HL-60 (cell line): ENCODE results near the gene TRAPPC12.

Experiments
- GABPA ChIP-seq: IDR thresholded peaks from 2 replicates; pipeline ENCODE4 v1.6.1; 2012; ENCODE audit warnings: low read depth
- POLR2AphosphoS5 ChIP-seq: IDR thresholded peaks from 2 replicates; pipeline ENCODE4 v1.6.1; 2012; ENCODE audit warnings: low read depth
- TF ChIP-seq, protein P1 (sequence below): IDR thresholded peaks from one replicate; pipeline ENCODE4 v1.5.1; 2011; ENCODE audit warnings: low read length, control low read depth, inconsistent platforms; ENCODE audit not compliant: insufficient read depth
- TF ChIP-seq, protein P2 (sequence below): IDR thresholded peaks from 2 replicates; pipeline ENCODE4 v1.6.1; 2012; ENCODE audit warnings: low read depth; ENCODE audit not compliant: insufficient replicate concordance

DNA sequence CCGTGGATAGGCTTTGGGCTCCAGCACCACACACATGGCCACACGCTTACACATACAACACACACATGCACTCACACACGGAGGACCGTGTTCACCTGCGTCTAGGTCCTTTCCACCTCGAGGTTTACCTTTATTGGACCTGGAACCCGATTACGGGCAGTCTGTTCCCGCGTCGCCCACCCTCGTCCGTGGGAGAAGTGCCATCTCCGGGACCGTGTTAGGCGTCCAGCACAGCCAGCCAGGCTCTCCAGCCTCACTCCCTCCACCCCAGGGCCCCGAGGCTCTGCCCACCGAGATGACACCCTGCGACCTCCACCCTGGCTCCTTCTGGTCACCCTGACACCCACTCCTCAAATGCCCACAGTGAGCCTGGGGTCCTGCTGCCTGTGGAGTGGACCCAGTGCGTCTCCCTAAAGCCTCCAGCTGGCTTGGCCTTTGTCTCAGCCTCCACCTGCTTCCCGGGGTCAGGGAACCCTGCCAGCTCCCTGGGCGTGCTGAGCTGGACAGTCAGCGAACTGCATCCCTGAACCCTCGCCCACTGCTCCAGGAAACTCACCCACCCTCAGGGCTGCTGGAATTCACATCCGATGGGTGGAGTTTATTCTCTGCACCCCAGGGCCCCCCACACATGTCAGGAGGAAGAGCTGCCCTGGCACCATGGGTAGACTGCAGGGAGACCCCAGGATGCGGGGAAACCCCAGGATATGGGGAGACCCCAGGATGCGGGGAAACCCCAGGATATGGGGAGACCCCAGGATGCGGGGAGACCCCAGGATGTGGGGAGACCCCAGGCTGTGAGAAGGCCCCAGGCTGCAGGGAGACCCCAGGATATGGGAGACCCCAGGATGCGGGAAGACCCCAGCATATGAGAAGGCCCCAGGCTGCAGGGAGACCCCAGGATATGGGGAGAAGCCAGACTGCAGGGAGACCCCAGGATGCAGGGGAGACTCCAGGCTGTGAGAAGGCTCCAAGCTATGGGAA lies 106.8 kb downstream of the TRAPPC12 start:
- TF ChIP-seq, protein P1, sequence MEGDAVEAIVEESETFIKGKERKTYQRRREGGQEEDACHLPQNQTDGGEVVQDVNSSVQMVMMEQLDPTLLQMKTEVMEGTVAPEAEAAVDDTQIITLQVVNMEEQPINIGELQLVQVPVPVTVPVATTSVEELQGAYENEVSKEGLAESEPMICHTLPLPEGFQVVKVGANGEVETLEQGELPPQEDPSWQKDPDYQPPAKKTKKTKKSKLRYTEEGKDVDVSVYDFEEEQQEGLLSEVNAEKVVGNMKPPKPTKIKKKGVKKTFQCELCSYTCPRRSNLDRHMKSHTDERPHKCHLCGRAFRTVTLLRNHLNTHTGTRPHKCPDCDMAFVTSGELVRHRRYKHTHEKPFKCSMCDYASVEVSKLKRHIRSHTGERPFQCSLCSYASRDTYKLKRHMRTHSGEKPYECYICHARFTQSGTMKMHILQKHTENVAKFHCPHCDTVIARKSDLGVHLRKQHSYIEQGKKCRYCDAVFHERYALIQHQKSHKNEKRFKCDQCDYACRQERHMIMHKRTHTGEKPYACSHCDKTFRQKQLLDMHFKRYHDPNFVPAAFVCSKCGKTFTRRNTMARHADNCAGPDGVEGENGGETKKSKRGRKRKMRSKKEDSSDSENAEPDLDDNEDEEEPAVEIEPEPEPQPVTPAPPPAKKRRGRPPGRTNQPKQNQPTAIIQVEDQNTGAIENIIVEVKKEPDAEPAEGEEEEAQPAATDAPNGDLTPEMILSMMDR: no peak
- TF ChIP-seq POLR2AphosphoS5: no peak
- TF ChIP-seq, protein P2, sequence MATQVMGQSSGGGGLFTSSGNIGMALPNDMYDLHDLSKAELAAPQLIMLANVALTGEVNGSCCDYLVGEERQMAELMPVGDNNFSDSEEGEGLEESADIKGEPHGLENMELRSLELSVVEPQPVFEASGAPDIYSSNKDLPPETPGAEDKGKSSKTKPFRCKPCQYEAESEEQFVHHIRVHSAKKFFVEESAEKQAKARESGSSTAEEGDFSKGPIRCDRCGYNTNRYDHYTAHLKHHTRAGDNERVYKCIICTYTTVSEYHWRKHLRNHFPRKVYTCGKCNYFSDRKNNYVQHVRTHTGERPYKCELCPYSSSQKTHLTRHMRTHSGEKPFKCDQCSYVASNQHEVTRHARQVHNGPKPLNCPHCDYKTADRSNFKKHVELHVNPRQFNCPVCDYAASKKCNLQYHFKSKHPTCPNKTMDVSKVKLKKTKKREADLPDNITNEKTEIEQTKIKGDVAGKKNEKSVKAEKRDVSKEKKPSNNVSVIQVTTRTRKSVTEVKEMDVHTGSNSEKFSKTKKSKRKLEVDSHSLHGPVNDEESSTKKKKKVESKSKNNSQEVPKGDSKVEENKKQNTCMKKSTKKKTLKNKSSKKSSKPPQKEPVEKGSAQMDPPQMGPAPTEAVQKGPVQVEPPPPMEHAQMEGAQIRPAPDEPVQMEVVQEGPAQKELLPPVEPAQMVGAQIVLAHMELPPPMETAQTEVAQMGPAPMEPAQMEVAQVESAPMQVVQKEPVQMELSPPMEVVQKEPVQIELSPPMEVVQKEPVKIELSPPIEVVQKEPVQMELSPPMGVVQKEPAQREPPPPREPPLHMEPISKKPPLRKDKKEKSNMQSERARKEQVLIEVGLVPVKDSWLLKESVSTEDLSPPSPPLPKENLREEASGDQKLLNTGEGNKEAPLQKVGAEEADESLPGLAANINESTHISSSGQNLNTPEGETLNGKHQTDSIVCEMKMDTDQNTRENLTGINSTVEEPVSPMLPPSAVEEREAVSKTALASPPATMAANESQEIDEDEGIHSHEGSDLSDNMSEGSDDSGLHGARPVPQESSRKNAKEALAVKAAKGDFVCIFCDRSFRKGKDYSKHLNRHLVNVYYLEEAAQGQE: no peak
- TF ChIP-seq GABPA: no peak
